ENCODE data around the gene TGFBI.

TGFBI gene

GRCh38 chr5:136064510-136064909 is 35.7 kb downstream of the TGFBI start:
- peak overlapping the region; percentile 37 for H3K27ac ChIP-seq (ENCODE audit: low read length)
- peaks cover 0 to 3% of the 10 kb centered on the region in 2 donors for H3K9me3 ChIP-seq (ENCODE audit: control insufficient read depth in 2 of 2, low read length in 2 of 2)
- no peaks in the 10 kb centered on the region for H3K27me3 ChIP-seq (ENCODE audit: control insufficient read depth in 1 of 2, insufficient read depth in 2 of 2, low read length in 2 of 2)
- H3K9ac ChIP-seq (ENCODE audit: low read length in 2 of 2) = no peak overlapping the region
- peaks cover 26% of the 10 kb centered on the region for H3K4me1 ChIP-seq (ENCODE audit: control insufficient read depth, insufficient read depth, low read length)
- no peak overlapping the region for H3K4me3 ChIP-seq (ENCODE audit: low read length in 2 of 2)
- peaks cover 14 to 36% of the 10 kb centered on the region in 2 donors for H3K36me3 ChIP-seq (ENCODE audit: control insufficient read depth in 2 of 2, insufficient read depth in 2 of 2, low read length in 2 of 2)

GRCh38 chr5:136065588-136065987 is 36.8 kb downstream of the TGFBI start:
- Histone ChIP-seq H3K27me3 (ENCODE audit: control insufficient read depth in 1 of 2, insufficient read depth in 2 of 2, low read length in 2 of 2) (no peaks in the 10 kb centered on the region), H3K4me3 (ENCODE audit: low read length in 2 of 2) (no peak overlapping the region), H3K27ac (ENCODE audit: low read length) (peak overlapping the region; percentile 60), H3K9me3 (ENCODE audit: control insufficient read depth in 2 of 2, low read length in 2 of 2) (peaks cover 0 to 3% of the 10 kb centered on the region in 2 donors), H3K36me3 (ENCODE audit: control insufficient read depth in 2 of 2, insufficient read depth in 2 of 2, low read length in 2 of 2) (peaks cover 13 to 30% of the 10 kb centered on the region in 2 donors), H3K4me1 (ENCODE audit: control insufficient read depth, insufficient read depth, low read length) (peaks cover 31% of the 10 kb centered on the region), H3K9ac (ENCODE audit: low read length in 2 of 2) (no peak overlapping the region)

DNA sequence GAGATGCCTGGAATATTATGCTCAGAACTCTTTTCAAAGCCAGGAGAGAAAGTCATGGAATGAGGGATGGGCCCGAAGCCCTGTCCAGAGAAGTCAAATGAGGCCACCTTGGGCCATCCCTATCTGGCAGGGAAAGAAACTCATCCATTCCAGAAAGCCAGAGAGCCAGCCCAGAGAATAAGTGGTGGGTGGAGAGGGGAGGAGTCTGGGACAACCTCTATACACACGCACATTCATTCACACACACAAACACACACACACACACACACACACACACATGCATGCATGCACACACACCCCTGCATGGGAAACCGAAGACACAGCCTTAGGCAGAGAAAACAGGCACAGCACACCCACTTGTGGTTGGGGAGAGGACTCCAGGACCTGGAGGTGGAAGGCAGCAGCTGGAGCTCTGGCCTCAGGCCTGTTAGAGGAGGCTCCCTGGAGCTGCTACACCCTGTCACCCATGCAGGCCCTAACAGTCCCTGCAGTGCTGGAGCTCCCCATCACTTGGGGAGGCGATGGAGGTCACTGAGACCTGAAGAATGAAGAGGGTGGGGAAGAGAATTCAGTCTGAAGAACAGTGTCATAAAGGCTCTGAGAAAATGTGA is 38.0 kb downstream of the TGFBI start:
- H3K27ac ChIP-seq (ENCODE audit: low read length) = peak overlapping the region; percentile 60
- peaks cover 6 to 21% of the 10 kb centered on the region in 2 donors for H3K36me3 ChIP-seq (ENCODE audit: control insufficient read depth in 2 of 2, insufficient read depth in 2 of 2, low read length in 2 of 2)
- H3K4me1 ChIP-seq (ENCODE audit: control insufficient read depth, insufficient read depth, low read length) = peaks cover 35% of the 10 kb centered on the region
- no peak overlapping the region for H3K9ac ChIP-seq (ENCODE audit: low read length in 2 of 2)
- no peak overlapping the region for H3K4me3 ChIP-seq (ENCODE audit: low read length in 2 of 2)
- H3K9me3 ChIP-seq (ENCODE audit: control insufficient read depth in 2 of 2, low read length in 2 of 2) = peaks cover 0 to 3% of the 10 kb centered on the region in 2 donors
- no peaks in the 10 kb centered on the region for H3K27me3 ChIP-seq (ENCODE audit: control insufficient read depth in 1 of 2, insufficient read depth in 2 of 2, low read length in 2 of 2)

DNA sequence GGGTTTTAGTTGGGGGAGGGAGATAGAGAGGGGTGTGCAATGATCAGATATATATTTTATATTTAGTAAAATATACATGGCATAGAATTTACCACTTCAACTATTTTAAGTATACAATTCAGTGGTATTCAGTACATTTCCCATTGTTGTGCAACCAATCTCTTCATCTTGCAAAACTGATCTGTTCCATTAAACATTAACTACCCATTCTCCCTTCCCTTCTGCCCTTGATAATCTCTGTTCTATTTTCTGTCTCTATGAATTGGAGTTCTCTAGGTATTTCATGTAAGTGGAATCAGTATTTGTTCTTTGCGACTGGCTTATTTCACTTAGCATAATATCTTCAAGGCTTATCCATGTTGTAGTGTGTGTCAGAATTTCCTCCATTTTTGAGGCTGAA is 38.6 kb downstream of the TGFBI start:
- Histone ChIP-seq H3K27me3 (ENCODE audit: control insufficient read depth in 1 of 2, insufficient read depth in 2 of 2, low read length in 2 of 2) (no peaks in the 10 kb centered on the region), H3K27ac (ENCODE audit: low read length) (no peak overlapping the region), H3K4me1 (ENCODE audit: control insufficient read depth, insufficient read depth, low read length) (peaks cover 33% of the 10 kb centered on the region), H3K9me3 (ENCODE audit: control insufficient read depth in 2 of 2, low read length in 2 of 2) (peaks cover 0 to 3% of the 10 kb centered on the region in 2 donors), H3K9ac (ENCODE audit: low read length in 2 of 2) (no peak overlapping the region), H3K36me3 (ENCODE audit: control insufficient read depth in 2 of 2, insufficient read depth in 2 of 2, low read length in 2 of 2) (peaks cover 6 to 15% of the 10 kb centered on the region in 2 donors), H3K4me3 (ENCODE audit: low read length in 2 of 2) (no peak overlapping the region)

DNA sequence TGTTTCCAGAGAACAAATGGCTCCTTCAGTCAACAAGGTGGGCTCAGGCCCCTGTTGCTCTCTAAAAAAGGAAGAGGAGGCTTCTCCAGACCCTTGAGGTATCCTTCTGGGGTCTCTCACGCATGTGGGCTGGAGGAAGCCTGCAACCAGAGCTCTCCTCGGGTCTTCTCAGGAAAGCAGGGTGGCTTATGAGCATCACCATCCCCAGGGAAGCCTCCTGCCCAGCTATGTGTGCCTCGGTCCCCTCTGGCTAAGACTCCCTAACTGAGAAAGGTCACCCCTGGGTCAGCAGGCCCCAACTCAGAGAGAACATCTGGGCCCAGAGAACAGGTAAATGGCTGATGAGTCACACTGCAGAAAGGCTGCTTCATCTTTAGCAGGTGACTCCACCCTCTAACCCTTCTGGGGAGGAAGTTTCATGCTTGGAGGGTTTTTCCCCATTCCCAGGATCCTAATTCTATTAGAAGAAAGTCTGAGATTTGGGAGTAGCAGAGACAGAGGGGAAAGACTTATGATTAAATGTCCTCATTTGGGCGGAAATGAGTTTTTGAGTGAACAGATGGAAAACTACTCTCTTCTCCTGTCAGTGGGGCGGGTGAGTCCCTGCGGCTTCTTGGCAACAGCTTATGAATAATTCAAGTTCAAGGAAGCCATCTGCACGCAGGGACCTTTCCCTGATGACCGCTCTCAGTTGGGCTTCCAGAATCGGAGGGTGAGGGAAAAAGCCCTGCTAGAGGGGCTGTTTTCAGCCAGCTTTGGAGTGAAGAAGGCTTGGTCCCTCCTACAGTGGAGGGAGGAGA is 41.9 kb downstream of the TGFBI start:
- Histone ChIP-seq H3K36me3 (ENCODE audit: control insufficient read depth in 2 of 2, insufficient read depth in 2 of 2, low read length in 2 of 2) (no peaks in the 10 kb centered on the region), H3K27me3 (ENCODE audit: control insufficient read depth in 1 of 2, insufficient read depth in 2 of 2, low read length in 2 of 2) (no peaks in the 10 kb centered on the region), H3K9me3 (ENCODE audit: control insufficient read depth in 2 of 2, low read length in 2 of 2) (peaks cover 0 to 3% of the 10 kb centered on the region in 2 donors), H3K27ac (ENCODE audit: low read length) (no peak overlapping the region), H3K4me1 (ENCODE audit: control insufficient read depth, insufficient read depth, low read length) (peaks cover 25% of the 10 kb centered on the region), H3K4me3 (ENCODE audit: low read length in 2 of 2) (no peak overlapping the region), H3K9ac (ENCODE audit: low read length in 2 of 2) (no peak overlapping the region)

GRCh38 chr5:136073714-136074529 is 45.1 kb downstream of the TGFBI start:
- peaks cover 9% of the 10 kb centered on the region for H3K4me1 ChIP-seq (ENCODE audit: control insufficient read depth, insufficient read depth, low read length)
- H3K27ac ChIP-seq (ENCODE audit: low read length) = no peak overlapping the region
- no peaks in the 10 kb centered on the region for H3K9me3 ChIP-seq (ENCODE audit: control insufficient read depth in 2 of 2, low read length in 2 of 2)
- no peak overlapping the region for H3K9ac ChIP-seq (ENCODE audit: low read length in 2 of 2)
- no peaks in the 10 kb centered on the region for H3K27me3 ChIP-seq (ENCODE audit: control insufficient read depth in 1 of 2, insufficient read depth in 2 of 2, low read length in 2 of 2)
- no peak overlapping the region for H3K4me3 ChIP-seq (ENCODE audit: low read length in 2 of 2)
- H3K36me3 ChIP-seq (ENCODE audit: control insufficient read depth in 2 of 2, insufficient read depth in 2 of 2, low read length in 2 of 2) = no peaks in the 10 kb centered on the region

GRCh38 chr5:136075466-136075891 is 46.7 kb downstream of the TGFBI start:
- peaks cover 7% of the 10 kb centered on the region for H3K4me1 ChIP-seq (ENCODE audit: control insufficient read depth, insufficient read depth, low read length)
- H3K4me3 ChIP-seq (ENCODE audit: low read length in 2 of 2) = no peak overlapping the region
- H3K9me3 ChIP-seq (ENCODE audit: control insufficient read depth in 2 of 2, low read length in 2 of 2) = no peaks in the 10 kb centered on the region
- H3K36me3 ChIP-seq (ENCODE audit: control insufficient read depth in 2 of 2, insufficient read depth in 2 of 2, low read length in 2 of 2) = no peaks in the 10 kb centered on the region
- no peak overlapping the region for H3K9ac ChIP-seq (ENCODE audit: low read length in 2 of 2)
- no peak overlapping the region for H3K27ac ChIP-seq (ENCODE audit: low read length)
- no peaks in the 10 kb centered on the region for H3K27me3 ChIP-seq (ENCODE audit: control insufficient read depth in 1 of 2, insufficient read depth in 2 of 2, low read length in 2 of 2)

- Histone ChIP-seq H3K4me1 (ENCODE audit: control insufficient read depth, insufficient read depth, low read length) (peaks cover 2% of the 10 kb centered on the region), H3K9ac (ENCODE audit: low read length in 2 of 2) (no peak overlapping the region)
These were observed 47.3 kb downstream of the TGFBI start for GRCh38 chr5:136076067-136076466.

GRCh38 chr5:136076881-136077445 is 48.2 kb downstream of the TGFBI start:
- Histone ChIP-seq H3K9me3 (ENCODE audit: control insufficient read depth in 2 of 2, low read length in 2 of 2) (no peaks in the 10 kb centered on the region), H3K9ac (ENCODE audit: low read length in 2 of 2) (no peak overlapping the region), H3K4me1 (ENCODE audit: control insufficient read depth, insufficient read depth, low read length) (peaks cover 2% of the 10 kb centered on the region), H3K36me3 (ENCODE audit: control insufficient read depth in 2 of 2, insufficient read depth in 2 of 2, low read length in 2 of 2) (no peaks in the 10 kb centered on the region), H3K27ac (ENCODE audit: low read length) (no peak overlapping the region), H3K27me3 (ENCODE audit: control insufficient read depth in 1 of 2, insufficient read depth in 2 of 2, low read length in 2 of 2) (no peaks in the 10 kb centered on the region), H3K4me3 (ENCODE audit: low read length in 2 of 2) (no peak overlapping the region)

More at GRCh38 chr5:136076067-136076466, 47.3 kb downstream of the TGFBI start:
- Histone ChIP-seq H3K27ac (ENCODE audit: low read length) (no peak overlapping the region), H3K9me3 (ENCODE audit: control insufficient read depth in 2 of 2, low read length in 2 of 2) (no peaks in the 10 kb centered on the region), H3K4me3 (ENCODE audit: low read length in 2 of 2) (no peak overlapping the region), H3K27me3 (ENCODE audit: control insufficient read depth in 1 of 2, insufficient read depth in 2 of 2, low read length in 2 of 2) (no peaks in the 10 kb centered on the region), H3K36me3 (ENCODE audit: control insufficient read depth in 2 of 2, insufficient read depth in 2 of 2, low read length in 2 of 2) (no peaks in the 10 kb centered on the region)

- H3K36me3 ChIP-seq (ENCODE audit: control insufficient read depth in 2 of 2, insufficient read depth in 2 of 2, low read length in 2 of 2) = no peaks in the 10 kb centered on the region
- peaks cover 16% of the 10 kb centered on the region for H3K4me1 ChIP-seq (ENCODE audit: control insufficient read depth, insufficient read depth, low read length)
- H3K27ac ChIP-seq (ENCODE audit: low read length) = no peak overlapping the region
- no peak overlapping the region for H3K9ac ChIP-seq (ENCODE audit: low read length in 2 of 2)
- H3K27me3 ChIP-seq (ENCODE audit: control insufficient read depth in 1 of 2, insufficient read depth in 2 of 2, low read length in 2 of 2) = no peaks in the 10 kb centered on the region
- H3K4me3 ChIP-seq (ENCODE audit: low read length in 2 of 2) = no peak overlapping the region
- no peaks in the 10 kb centered on the region for H3K9me3 ChIP-seq (ENCODE audit: control insufficient read depth in 2 of 2, low read length in 2 of 2)
These were observed 50.6 kb downstream of the TGFBI start for GRCh38 chr5:136079195-136079985.
